ENCODE data around the gene TMPRSS11F.

The TMPRSS11F gene

GRCh38 chr4:68132342-68132741 is 2.7 kb upstream of the TMPRSS11F start:
- no peak for DNase-seq (ENCODE audit: insufficient read length, low spot score)
- FAIRE-seq: no peak
- TF ChIP-seq POLR2A (IDR thresholded peaks at IDR 0.05; ENCODE audit: low read depth, low read length): no peak

- no peak for DNase-seq (ENCODE audit: insufficient read length, low spot score)
- FAIRE-seq: no peak
- TF ChIP-seq POLR2A (IDR thresholded peaks at IDR 0.05; ENCODE audit: low read depth, low read length): no peak
These were observed 5.4 kb downstream of the TMPRSS11F start for GRCh38 chr4:68124262-68124661.

- no peak for TF ChIP-seq POLR2A (IDR thresholded peaks at IDR 0.05; ENCODE audit: low read depth, low read length)
- FAIRE-seq: no peak
- DNase-seq (ENCODE audit: insufficient read length, low spot score): no peak
These were observed 6.1 kb downstream of the TMPRSS11F start for GRCh38 chr4:68123525-68123924.

- no peak for FAIRE-seq
- no peak for DNase-seq (ENCODE audit: insufficient read length, low spot score)
- no peak for TF ChIP-seq POLR2A (IDR thresholded peaks at IDR 0.05; ENCODE audit: low read depth, low read length)
These were observed 9.7 kb downstream of the TMPRSS11F start for GRCh38 chr4:68119921-68120320.

DNA sequence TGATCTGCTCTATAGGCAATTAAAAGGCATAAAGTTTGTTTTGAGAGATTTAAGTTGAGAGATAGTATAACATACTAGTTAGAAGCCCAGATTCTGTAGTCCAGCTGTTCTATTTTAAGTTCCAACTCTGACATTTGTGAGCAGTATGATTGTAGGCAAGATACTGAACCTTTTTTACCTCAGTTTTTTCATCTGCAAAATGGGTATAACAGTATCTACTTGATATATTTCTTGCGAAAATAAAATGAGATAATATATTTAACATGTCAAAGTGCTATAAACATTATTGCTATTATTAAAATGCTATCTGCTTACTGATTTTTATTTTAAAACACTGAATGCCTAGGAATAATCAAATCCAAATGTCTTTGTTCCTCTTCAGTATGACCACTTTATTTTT is 19.2 kb downstream of the TMPRSS11F start:
- no peak for TF ChIP-seq POLR2A (IDR thresholded peaks at IDR 0.05; ENCODE audit: low read depth, low read length)
- FAIRE-seq (no peak), DNase-seq (ENCODE audit: insufficient read length, low spot score) (no peak)

GRCh38 chr4:68109868-68110267 is 19.8 kb downstream of the TMPRSS11F start:
- no peak for TF ChIP-seq POLR2A (IDR thresholded peaks at IDR 0.05; ENCODE audit: low read depth, low read length)
- DNase-seq (ENCODE audit: insufficient read length, low spot score) (no peak), FAIRE-seq (no peak)

- TF ChIP-seq POLR2A (IDR thresholded peaks at IDR 0.05; ENCODE audit: low read depth, low read length): no peak
- DNase-seq (ENCODE audit: insufficient read length, low spot score): no peak
- FAIRE-seq: no peak
These were observed 46.9 kb downstream of the TMPRSS11F start for GRCh38 chr4:68082758-68083157.

DNA sequence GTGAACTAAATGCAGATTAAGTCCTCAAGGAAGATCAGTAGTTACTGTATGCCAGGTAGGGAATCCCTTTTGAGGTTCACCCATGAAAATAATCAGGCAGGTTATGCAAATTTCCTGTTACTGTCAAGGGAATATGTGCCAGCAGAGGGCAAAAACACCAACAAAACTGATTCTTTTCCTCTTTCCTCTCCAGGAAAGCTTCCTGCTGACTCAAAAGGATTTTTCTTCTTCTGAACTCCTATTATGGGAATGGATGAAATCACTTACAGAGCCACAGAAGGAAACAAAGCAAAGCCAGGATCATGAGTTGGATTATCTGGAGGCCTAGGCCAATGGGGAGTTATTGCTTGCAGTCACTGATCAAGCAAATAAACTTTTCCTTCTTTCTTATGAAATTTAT is 49.7 kb downstream of the TMPRSS11F start:
- FAIRE-seq: no peak
- no peak for TF ChIP-seq POLR2A (IDR thresholded peaks at IDR 0.05; ENCODE audit: low read depth, low read length)

GRCh38 chr4:68077737-68078136 is 51.9 kb downstream of the TMPRSS11F start:
- TF ChIP-seq POLR2A (IDR thresholded peaks at IDR 0.05; ENCODE audit: low read depth, low read length): no peak
- DNase-seq (ENCODE audit: insufficient read length, low spot score) (no peak), FAIRE-seq (no peak)

More for the DNA sequence above, 49.7 kb downstream of the TMPRSS11F start:
- no peak for DNase-seq (ENCODE audit: insufficient read length, low spot score)

GRCh38 chr4:68077301-68077700 is 52.4 kb downstream of the TMPRSS11F start:
- FAIRE-seq: no peak
- no peak for TF ChIP-seq POLR2A (IDR thresholded peaks at IDR 0.05; ENCODE audit: low read depth, low read length)
- DNase-seq (ENCODE audit: insufficient read length, low spot score): no peak

- DNase-seq (ENCODE audit: insufficient read length, low spot score): no peak
- FAIRE-seq: no peak
- no peak for TF ChIP-seq POLR2A (IDR thresholded peaks at IDR 0.05; ENCODE audit: low read depth, low read length)
These were observed 53.5 kb downstream of the TMPRSS11F start for GRCh38 chr4:68076194-68076593.

- FAIRE-seq (no peak), DNase-seq (ENCODE audit: insufficient read length, low spot score) (no peak)
- TF ChIP-seq POLR2A (IDR thresholded peaks at IDR 0.05; ENCODE audit: low read depth, low read length): no peak
These were observed 55.3 kb downstream of the TMPRSS11F start for GRCh38 chr4:68074397-68074796.

- FAIRE-seq: no peak
- TF ChIP-seq POLR2A (IDR thresholded peaks at IDR 0.05; ENCODE audit: low read depth, low read length): no peak
These were observed 59.4 kb downstream of the TMPRSS11F start for GRCh38 chr4:68070302-68070701.

GRCh38 chr4:68062501-68062900 is 67.2 kb downstream of the TMPRSS11F start:
- FAIRE-seq (no peak), DNase-seq (ENCODE audit: insufficient read length, low spot score) (no peak)
- no peak for TF ChIP-seq POLR2A (IDR thresholded peaks at IDR 0.05; ENCODE audit: low read depth, low read length)

More at GRCh38 chr4:68070302-68070701, 59.4 kb downstream of the TMPRSS11F start:
- no peak for DNase-seq (ENCODE audit: insufficient read length, low spot score)

GRCh38 chr4:68038272-68038671 is 91.4 kb downstream of the TMPRSS11F start:
- no peak for FAIRE-seq
- no peak for TF ChIP-seq POLR2A (IDR thresholded peaks at IDR 0.05; ENCODE audit: low read depth, low read length)
- DNase-seq (ENCODE audit: insufficient read length, low spot score): no peak

DNA sequence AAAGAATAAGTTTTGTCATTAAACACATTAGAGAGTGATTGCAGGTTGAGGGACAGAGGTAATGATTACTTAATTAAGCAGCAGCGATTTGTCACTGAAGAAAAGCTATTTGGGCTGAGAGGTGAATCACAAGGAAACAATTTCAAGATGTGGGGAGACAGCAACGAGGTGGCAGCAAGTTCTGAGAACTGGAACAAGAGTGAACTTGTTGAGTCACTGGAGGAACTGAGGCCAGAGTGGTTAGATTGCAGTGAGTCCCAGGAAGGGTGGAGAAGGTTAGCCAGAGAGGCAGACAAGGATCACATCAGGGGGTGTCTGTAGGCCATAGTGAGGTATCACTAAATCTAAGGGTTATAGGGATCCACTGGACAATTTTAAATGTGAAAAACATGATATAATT is 108.5 kb downstream of the TMPRSS11F start:
- DNase-seq (ENCODE audit: insufficient read length, low spot score): no peak
- no peak for TF ChIP-seq POLR2A (IDR thresholded peaks at IDR 0.05; ENCODE audit: low read depth, low read length)
- FAIRE-seq: no peak
